HL-60 (cell line): ENCODE measurements around the gene AKT3.

Experiments
- DNase-seq, 2 experiments: peaks; one replicate each; pipeline ENCODE4 v3.0.0-alpha.2; 2010 to 2020; ENCODE audit warnings: low read depth in 1 of 2, low spot score in 1 of 2
- H3K27ac ChIP-seq: fragments of 250-450 bp; sonication (Bioruptor Pico); replicated peaks from 2 replicates; pipeline ENCODE4 v1.5.1; 2020; ENCODE audit warnings: mild to moderate bottlenecking, moderate library complexity
- H3K27me3 ChIP-seq: fragments of 250-450 bp; sonication (Bioruptor Pico); 2 replicates; pipeline ENCODE4 v1.5.1; 2021; ENCODE audit warnings: mild to moderate bottlenecking, moderate library complexity; ENCODE audit not compliant: insufficient read depth, poor library complexity, severe bottlenecking
- H3K4me3 ChIP-seq: replicated peaks from 2 replicates; pipeline ENCODE4 v1.5.1; 2011; ENCODE audit warnings: mild to moderate bottlenecking, control low read depth, low read length; ENCODE audit not compliant: insufficient read depth
- CTCF ChIP-seq: IDR thresholded peaks from one replicate; pipeline ENCODE4 v1.5.1; 2011; ENCODE audit warnings: low read length, control low read depth, inconsistent platforms; ENCODE audit not compliant: insufficient read depth
- GABPA ChIP-seq: IDR thresholded peaks from 2 replicates; pipeline ENCODE4 v1.6.1; 2012; ENCODE audit warnings: low read depth
- POLR2AphosphoS5 ChIP-seq: IDR thresholded peaks from 2 replicates; pipeline ENCODE4 v1.6.1; 2012; ENCODE audit warnings: low read depth
- SPI1 ChIP-seq: IDR thresholded peaks from 2 replicates; pipeline ENCODE4 v1.6.1; 2012; ENCODE audit warnings: low read depth, mild to moderate bottlenecking, borderline replicate concordance
- TF ChIP-seq, protein P1 (sequence below): IDR thresholded peaks from 2 replicates; pipeline ENCODE4 v1.6.1; 2012; ENCODE audit warnings: low read depth; ENCODE audit not compliant: insufficient replicate concordance

Gene AKT3

DNA sequence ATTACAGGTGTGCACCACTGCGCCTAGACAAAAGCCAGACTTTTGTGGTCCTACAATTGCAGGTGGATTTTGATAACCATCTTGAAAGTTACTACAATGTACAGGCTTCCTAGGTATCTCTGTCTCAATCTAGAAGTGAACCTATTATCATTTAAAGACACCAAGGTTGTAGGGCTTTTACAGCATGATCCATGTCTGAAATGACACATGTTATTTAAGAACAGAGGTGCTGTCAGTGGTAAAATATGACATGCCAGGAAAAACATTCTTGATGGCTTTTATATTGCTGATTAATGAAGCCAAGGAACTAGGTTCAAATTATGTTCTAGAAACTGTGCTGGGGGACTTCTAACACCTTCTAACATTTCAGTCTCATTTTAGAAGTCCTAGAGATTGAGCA is 341.1 kb downstream of the AKT3 start:
- H3K27ac ChIP-seq = no peak overlapping the region
- TF ChIP-seq, protein P1, sequence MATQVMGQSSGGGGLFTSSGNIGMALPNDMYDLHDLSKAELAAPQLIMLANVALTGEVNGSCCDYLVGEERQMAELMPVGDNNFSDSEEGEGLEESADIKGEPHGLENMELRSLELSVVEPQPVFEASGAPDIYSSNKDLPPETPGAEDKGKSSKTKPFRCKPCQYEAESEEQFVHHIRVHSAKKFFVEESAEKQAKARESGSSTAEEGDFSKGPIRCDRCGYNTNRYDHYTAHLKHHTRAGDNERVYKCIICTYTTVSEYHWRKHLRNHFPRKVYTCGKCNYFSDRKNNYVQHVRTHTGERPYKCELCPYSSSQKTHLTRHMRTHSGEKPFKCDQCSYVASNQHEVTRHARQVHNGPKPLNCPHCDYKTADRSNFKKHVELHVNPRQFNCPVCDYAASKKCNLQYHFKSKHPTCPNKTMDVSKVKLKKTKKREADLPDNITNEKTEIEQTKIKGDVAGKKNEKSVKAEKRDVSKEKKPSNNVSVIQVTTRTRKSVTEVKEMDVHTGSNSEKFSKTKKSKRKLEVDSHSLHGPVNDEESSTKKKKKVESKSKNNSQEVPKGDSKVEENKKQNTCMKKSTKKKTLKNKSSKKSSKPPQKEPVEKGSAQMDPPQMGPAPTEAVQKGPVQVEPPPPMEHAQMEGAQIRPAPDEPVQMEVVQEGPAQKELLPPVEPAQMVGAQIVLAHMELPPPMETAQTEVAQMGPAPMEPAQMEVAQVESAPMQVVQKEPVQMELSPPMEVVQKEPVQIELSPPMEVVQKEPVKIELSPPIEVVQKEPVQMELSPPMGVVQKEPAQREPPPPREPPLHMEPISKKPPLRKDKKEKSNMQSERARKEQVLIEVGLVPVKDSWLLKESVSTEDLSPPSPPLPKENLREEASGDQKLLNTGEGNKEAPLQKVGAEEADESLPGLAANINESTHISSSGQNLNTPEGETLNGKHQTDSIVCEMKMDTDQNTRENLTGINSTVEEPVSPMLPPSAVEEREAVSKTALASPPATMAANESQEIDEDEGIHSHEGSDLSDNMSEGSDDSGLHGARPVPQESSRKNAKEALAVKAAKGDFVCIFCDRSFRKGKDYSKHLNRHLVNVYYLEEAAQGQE = no peak
- no peak for TF ChIP-seq SPI1
- no peak for TF ChIP-seq GABPA
- no peak for TF ChIP-seq POLR2AphosphoS5
- TF ChIP-seq CTCF = no peak

DNA sequence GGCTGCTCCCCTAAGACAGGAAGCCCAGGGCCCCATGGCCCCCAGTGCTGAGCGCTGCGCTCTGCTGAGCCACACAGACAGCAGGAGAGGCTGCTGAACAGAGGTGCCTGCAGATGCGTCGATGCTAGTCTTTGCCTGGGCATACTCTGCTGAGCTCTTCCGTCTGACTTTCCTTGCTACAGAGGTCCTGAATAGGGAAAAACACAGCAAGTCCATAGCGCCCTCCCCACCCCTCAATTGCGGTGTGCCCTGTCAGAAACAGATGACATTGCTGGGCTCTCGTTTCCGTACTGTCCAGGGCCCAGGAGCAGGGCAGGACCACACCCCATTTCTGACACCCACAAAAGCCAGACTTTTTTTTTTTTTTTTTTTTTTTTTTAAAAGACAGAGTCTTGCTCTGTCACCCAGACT is 341.7 kb downstream of the AKT3 start:
- no peak for DNase-seq
- no peak for TF ChIP-seq SPI1
- TF ChIP-seq, protein P1 = no peak
- no peak for TF ChIP-seq GABPA
- TF ChIP-seq POLR2AphosphoS5 = no peak
- no peak for TF ChIP-seq CTCF
- Histone ChIP-seq H3K4me3 (no peak overlapping the region), H3K27ac (no peak overlapping the region), H3K27me3 (no peaks in the 10 kb centered on the region)

More for the DNA sequence above, 341.1 kb downstream of the AKT3 start:
- Histone ChIP-seq H3K27me3 (no peaks in the 10 kb centered on the region), H3K4me3 (no peak overlapping the region)
- DNase-seq = no peak

DNA sequence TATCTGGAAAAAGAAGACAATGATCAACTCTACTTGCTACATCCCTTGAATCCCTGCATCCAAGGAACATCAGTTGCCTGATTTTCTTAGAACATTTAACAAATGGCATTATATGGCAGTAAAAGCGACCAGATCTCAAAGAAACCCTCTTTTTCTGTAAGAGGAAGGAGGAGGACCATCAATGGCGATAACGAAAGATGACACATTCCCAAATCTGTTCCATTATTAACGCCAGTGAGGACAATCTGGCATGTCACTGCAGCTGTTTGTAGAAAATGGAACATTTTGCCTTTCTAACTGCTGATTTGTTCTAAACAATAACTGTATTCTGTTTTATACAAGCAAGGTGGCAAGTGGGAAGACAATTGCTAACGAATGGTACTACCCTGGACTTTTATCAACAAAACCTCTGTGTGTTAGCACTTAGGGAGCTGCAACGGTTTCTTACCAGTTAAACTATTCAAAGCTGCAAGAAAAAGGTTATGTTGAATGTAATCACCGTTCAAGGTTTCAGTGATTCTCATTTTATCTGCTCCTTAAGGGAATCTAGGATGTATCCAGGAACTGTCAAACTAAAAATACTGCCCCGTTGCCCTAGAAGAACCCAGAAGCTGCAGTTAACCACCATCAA is 342.3 kb downstream of the AKT3 start:
- H3K27me3 ChIP-seq = no peaks in the 10 kb centered on the region
- TF ChIP-seq, protein P1 = no peak
- TF ChIP-seq SPI1 = no peak
- no peak for TF ChIP-seq CTCF
- no peak for TF ChIP-seq POLR2AphosphoS5
- TF ChIP-seq GABPA = no peak
- no peak overlapping the region for H3K27ac ChIP-seq
- DNase-seq = no peak
- no peak overlapping the region for H3K4me3 ChIP-seq
